ENCODE data around the gene KRT6B. TPM values are rescaled to one million over a fixed set of nuclear protein-coding genes. Genes with fewer than 3 reads are reported as not detected.

KRT6B gene
- total RNA-seq, 1 experiment from 2014 or later, result not detected

GRCh38 chr12:52499806-52500560 is 48.0 kb upstream of the KRT6B start:
- no peaks in the 10 kb centered on the region for H3K36me3 Mint-ChIP-seq (ENCODE audit: insufficient read depth, unreplicated experiment)
- Histone ChIP-seq H3K27me3 (replicated peaks; ENCODE audit: control insufficient read depth, insufficient read depth, low read length) (no peaks in the 10 kb centered on the region), H3K4me3 (ENCODE audit: low read depth, low read length) (no peak overlapping the region), H3K9me3 (no peaks in the 10 kb centered on the region), H3K36me3 (ENCODE audit: control insufficient read depth, insufficient read depth, low read length) (no peaks in the 10 kb centered on the region), H3K4me1 (peaks cover 13% of the 10 kb centered on the region)
- BruUV-seq (replicated peaks), result no TSS peak
- intact Hi-C loops (cut with micrococcal nuclease; ENCODE audit: unreplicated experiment), result no loop called here
- no peak for TF ChIP-seq CTCF (IDR thresholded peaks at IDR 0.05; ENCODE audit: insufficient read depth in 1 of 2, low read depth in 1 of 2, low read length in 1 of 2, severe bottlenecking in 1 of 2, unreplicated experiment in 1 of 2)
- no peaks in the 10 kb centered on the region for H3K27me3 Mint-ChIP-seq (ENCODE audit: insufficient read depth, unreplicated experiment)
- H3K9me3 Mint-ChIP-seq (ENCODE audit: unreplicated experiment), result peaks cover 6% of the 10 kb centered on the region
- ChIA-PET POLR2A (no interaction called here), CTCF (no interaction called here)
- peaks cover 7% of the 10 kb centered on the region for H3K4me1 Mint-ChIP-seq (ENCODE audit: low read depth, unreplicated experiment)
- DNase-seq, result no peak
- no peak overlapping the region for H3K27ac Mint-ChIP-seq (ENCODE audit: unreplicated experiment)
- no peak overlapping the region for H3K4me3 Mint-ChIP-seq (ENCODE audit: unreplicated experiment)

GRCh38 chr12:52498946-52499345 is 47.0 kb upstream of the KRT6B start:
- no peaks in the 10 kb centered on the region for H3K27me3 ChIP-seq (replicated peaks; ENCODE audit: control insufficient read depth, insufficient read depth, low read length)
- no peaks in the 10 kb centered on the region for H3K36me3 Mint-ChIP-seq (ENCODE audit: insufficient read depth, unreplicated experiment)
- ChIA-PET CTCF (no interaction called here), POLR2A (no interaction called here)
- no peak overlapping the region for H3K4me3 Mint-ChIP-seq (ENCODE audit: unreplicated experiment)
- BruUV-seq (replicated peaks), result no TSS peak
- H3K9me3 Mint-ChIP-seq (ENCODE audit: unreplicated experiment), result peaks cover 6% of the 10 kb centered on the region
- no peak overlapping the region for H3K4me3 ChIP-seq (ENCODE audit: low read depth, low read length)
- no peak overlapping the region for H3K27ac Mint-ChIP-seq (ENCODE audit: unreplicated experiment)
- TF ChIP-seq CTCF (IDR thresholded peaks at IDR 0.05; ENCODE audit: insufficient read depth in 1 of 2, low read depth in 1 of 2, low read length in 1 of 2, severe bottlenecking in 1 of 2, unreplicated experiment in 1 of 2), result no peak
- H3K9me3 ChIP-seq, result no peaks in the 10 kb centered on the region
- H3K4me1 Mint-ChIP-seq (ENCODE audit: low read depth, unreplicated experiment), result peaks cover 7% of the 10 kb centered on the region
- H3K4me1 ChIP-seq, result peaks cover 18% of the 10 kb centered on the region
- H3K27me3 Mint-ChIP-seq (ENCODE audit: insufficient read depth, unreplicated experiment), result no peaks in the 10 kb centered on the region
- intact Hi-C loops (cut with micrococcal nuclease; ENCODE audit: unreplicated experiment), result no loop called here
- no peaks in the 10 kb centered on the region for H3K36me3 ChIP-seq (ENCODE audit: control insufficient read depth, insufficient read depth, low read length)
- no peak for DNase-seq

GRCh38 chr12:52497975-52498374 is 46.0 kb upstream of the KRT6B start:
- CTCF ChIA-PET, result no interaction called here
- Mint-ChIP-seq H3K4me3 (ENCODE audit: unreplicated experiment) (no peak overlapping the region), H3K27me3 (ENCODE audit: insufficient read depth, unreplicated experiment) (no peaks in the 10 kb centered on the region), H3K4me1 (ENCODE audit: low read depth, unreplicated experiment) (peaks cover 7% of the 10 kb centered on the region), H3K27ac (ENCODE audit: unreplicated experiment) (no peak overlapping the region), H3K9me3 (ENCODE audit: unreplicated experiment) (peaks cover 6% of the 10 kb centered on the region), H3K36me3 (ENCODE audit: insufficient read depth, unreplicated experiment) (no peaks in the 10 kb centered on the region)
- Histone ChIP-seq H3K4me3 (ENCODE audit: low read depth, low read length) (no peak overlapping the region), H3K36me3 (ENCODE audit: control insufficient read depth, insufficient read depth, low read length) (no peaks in the 10 kb centered on the region), H3K9me3 (no peaks in the 10 kb centered on the region), H3K27me3 (replicated peaks; ENCODE audit: control insufficient read depth, insufficient read depth, low read length) (no peaks in the 10 kb centered on the region), H3K4me1 (peaks cover 18% of the 10 kb centered on the region)
- no peak for DNase-seq
- no peak for TF ChIP-seq CTCF (IDR thresholded peaks at IDR 0.05; ENCODE audit: insufficient read depth in 1 of 2, low read depth in 1 of 2, low read length in 1 of 2, severe bottlenecking in 1 of 2, unreplicated experiment in 1 of 2)
- POLR2A ChIA-PET, result no interaction called here
- intact Hi-C loops (cut with micrococcal nuclease; ENCODE audit: unreplicated experiment), result no loop called here
- no TSS peak for BruUV-seq (replicated peaks)

All from Caco-2 (cell line).